Middle frontal gyrus (tissue), 1 donor: Measurements from ENCODE around the gene SPDYE3.
"Not testable (repeated sequence)": the region's sequence is repeated elsewhere in the genome, so short reads cannot be mapped to it uniquely, and the experiment has no call there.

Experiments
- DNase-seq: peaks from one replicate; pipeline ENCODE4 v3.0.0-alpha.2; 2015; ENCODE audit warnings: low spot score; ENCODE audit errors: extremely low spot score

The SPDYE3 gene

GRCh38 chr7:100351657-100352058 lies 44.2 kb downstream of the SPDYE3 start:
- no peak for DNase-seq

GRCh38 chr7:100352230-100352781 lies 44.8 kb downstream of the SPDYE3 start:
- not testable (repeated sequence) for DNase-seq

- no peak for DNase-seq
These were observed 45.6 kb downstream of the SPDYE3 start for GRCh38 chr7:100352984-100353684.

GRCh38 chr7:100353685-100354330 lies 46.3 kb downstream of the SPDYE3 start:
- DNase-seq: no peak

- no peak for DNase-seq
These were observed 49.0 kb downstream of the SPDYE3 start for GRCh38 chr7:100356416-100357068.

- DNase-seq: no peak
These were observed 49.6 kb downstream of the SPDYE3 start for GRCh38 chr7:100357131-100357561.

- DNase-seq: no peak
These were observed 50.7 kb downstream of the SPDYE3 start, which contains the start of gene PILRB for GRCh38 chr7:100358027-100358856. Gene PILRB (plus strand): TSS chr7:100358117. CDS start chr7:100358303, 186 bp downstream.

- no peak for DNase-seq
These were observed 51.3 kb downstream of the SPDYE3 start for GRCh38 chr7:100358857-100359212.

GRCh38 chr7:100360135-100360854 lies 52.8 kb downstream of the SPDYE3 start:
- DNase-seq: no peak

GRCh38 chr7:100363098-100363497 lies 55.6 kb downstream of the SPDYE3 start:
- no peak for DNase-seq

- DNase-seq: not testable (repeated sequence)
These were observed 56.3 kb downstream of the SPDYE3 start for GRCh38 chr7:100363797-100364196.

- DNase-seq: no peak
These were observed 57.0 kb downstream of the SPDYE3 start for GRCh38 chr7:100364480-100364879.

GRCh38 chr7:100365998-100366367 lies 58.5 kb downstream of the SPDYE3 start:
- DNase-seq: not testable (repeated sequence)

GRCh38 chr7:100366411-100367250 lies 59.1 kb downstream of the SPDYE3 start:
- no peak for DNase-seq

- no peak for DNase-seq
These were observed 59.7 kb downstream of the SPDYE3 start for GRCh38 chr7:100367251-100367620.

GRCh38 chr7:100367676-100368613 lies 60.4 kb downstream of the SPDYE3 start:
- DNase-seq: no peak

- DNase-seq: no peak
These were observed 61.6 kb downstream of the SPDYE3 start for GRCh38 chr7:100369105-100369504.

GRCh38 chr7:100370303-100370702 lies 62.8 kb downstream of the SPDYE3 start:
- DNase-seq: no peak

- no peak for DNase-seq
These were observed 63.2 kb downstream of the SPDYE3 start for GRCh38 chr7:100370746-100371145.
